H1 (cell line): Measurements from ENCODE around the gene ARHGEF28. TPM values are rescaled to one million over a fixed set of nuclear protein-coding genes. Genes with fewer than 3 reads are reported as not detected.

Experiments used
- CTCF ChIA-PET: fragments of 300-600 bp; sonication (Branson Sonifier 250); formaldehyde crosslinking; loops from one replicate; lab custom pipeline; 2021; ENCODE audit not compliant: partially characterized antibody; lab: Charles Lee
- POLR2A ChIA-PET: fragments of 300-600 bp; sonication (Branson Sonifier 250); formaldehyde crosslinking; loops from one replicate; lab custom pipeline; 2021; ENCODE audit warnings: inconsistent platforms; ENCODE audit not compliant: partially characterized antibody; lab: Charles Lee
- DNase-seq, 2 experiments: peaks; one replicate each; pipeline versions ENCODE4 v3.0.0 to v3.0.0-alpha.2; 2010 to 2022; ENCODE audit warnings: low spot score in 2 of 2, low read depth in 1 of 2, mixed read lengths in 1 of 2
- FAIRE-seq: peaks from 2 replicates; lab custom pipeline; 2011; peaks lifted over from hg19 to GRCh38; lab: Jason Lieb, UNC
- H2AFZ ChIP-seq: 2 replicates; pipeline ENCODE4 v1.8.1; 2012; ENCODE audit warnings: low read length, inconsistent platforms
- H2AK5ac ChIP-seq: 2 replicates; pipeline ENCODE4 v1.6.1; 2013; ENCODE audit warnings: low read depth, low read length
- H2BK120ac ChIP-seq: replicated peaks from 2 replicates; pipeline ENCODE3; 2013; ENCODE audit warnings: low read depth, low read length, inconsistent platforms
- H2BK12ac ChIP-seq: 2 replicates; pipeline ENCODE4 v1.6.1; 2013; ENCODE audit warnings: low read depth, low read length
- H2BK15ac ChIP-seq: 2 replicates; pipeline ENCODE4 v1.6.1; 2013; ENCODE audit warnings: low read length
- H2BK20ac ChIP-seq: 2 replicates; pipeline ENCODE4 v1.6.1; 2013; ENCODE audit warnings: low read length
- H2BK5ac ChIP-seq: 2 replicates; pipeline ENCODE4 v1.6.1; 2013; ENCODE audit warnings: low read depth, low read length
- H3K14ac ChIP-seq: 2 replicates; pipeline ENCODE4 v1.6.1; 2013; ENCODE audit warnings: inconsistent platforms; ENCODE audit not compliant: insufficient read length
- H3K18ac ChIP-seq: 2 replicates; pipeline ENCODE4 v1.6.1; 2013; ENCODE audit warnings: low read length; ENCODE audit errors: extremely low read depth
- H3K23ac ChIP-seq: 2 replicates; pipeline ENCODE4 v1.6.1; 2013; ENCODE audit warnings: inconsistent platforms; ENCODE audit not compliant: insufficient read length
- H3K23me2 ChIP-seq: 2 replicates; pipeline ENCODE4 v1.6.1; 2013; ENCODE audit warnings: low read depth, low read length
- H3K27ac ChIP-seq: 2 replicates; pipeline ENCODE4 v1.6.1; 2011; ENCODE audit warnings: low read depth, low read length, inconsistent platforms
- H3K27me3 ChIP-seq, 4 experiments: replicated peaks in 1 of 4; 1 replicate in 1 of 4; 2 replicates in 3 of 4; pipeline versions ENCODE4 v1.6.1 to v1.8.1; 2011 to 2013; ENCODE audit warnings: low read length in 3 of 4, mild to moderate bottlenecking in 3 of 4, inconsistent platforms in 2 of 4, mixed read lengths in 2 of 4, moderate library complexity in 1 of 4; ENCODE audit not compliant: control insufficient read depth in 3 of 4, insufficient read depth in 3 of 4; ENCODE audit errors: extremely low read depth in 1 of 4
- H3K36me3 ChIP-seq, 4 experiments: 2 replicates each; pipeline versions ENCODE4 v1.6.1 to v1.8.1; 2011 to 2013; ENCODE audit warnings: mild to moderate bottlenecking in 4 of 4, low read length in 3 of 4, moderate library complexity in 2 of 4, control low read depth in 1 of 4, inconsistent platforms in 1 of 4; ENCODE audit not compliant: insufficient read depth in 4 of 4, control insufficient read depth in 2 of 4
- H3K4ac ChIP-seq: replicated peaks from 2 replicates; pipeline ENCODE3; 2013; ENCODE audit warnings: low read length, low read depth, mixed read lengths, inconsistent platforms; ENCODE audit not compliant: insufficient read length
- H3K4me1 ChIP-seq, 4 experiments: replicated peaks in 1 of 4; 1 replicate in 1 of 4; 2 replicates in 3 of 4; pipeline versions ENCODE4 v1.6.1 to v1.8.1; 2011 to 2013; ENCODE audit warnings: low read length in 3 of 4, inconsistent platforms in 2 of 4, mixed read lengths in 1 of 4; ENCODE audit not compliant: insufficient read depth in 4 of 4, control insufficient read depth in 3 of 4
- H3K4me2 ChIP-seq, 2 experiments: 2 replicates each; pipeline versions ENCODE4 v1.6.1 to v1.8.1; 2011 to 2013; ENCODE audit warnings: low read depth in 2 of 2, low read length in 2 of 2, control low read depth in 1 of 2, inconsistent platforms in 1 of 2, mild to moderate bottlenecking in 1 of 2; ENCODE audit not compliant: insufficient read depth in 1 of 2
- H3K4me3 ChIP-seq, 4 experiments: fragments of 200-600, 300-600 bp in 1 of 4; sonication (generic), shearing (Covaris generic), sonication (Bioruptor Twin) in 1 of 4; 2 replicates each; pipeline versions ENCODE4 v1.5.1 to v1.8.1; 2011 to 2016; ENCODE audit warnings: low read length in 4 of 4, low read depth in 3 of 4, control low read depth in 2 of 4, inconsistent platforms in 2 of 4, mild to moderate bottlenecking in 2 of 4, mixed read lengths in 1 of 4, moderate library complexity in 1 of 4; ENCODE audit not compliant: insufficient read depth in 2 of 4; ENCODE audit errors: extremely low read depth in 1 of 4
- H3K56ac ChIP-seq: replicated peaks from 2 replicates; pipeline ENCODE3; 2013; ENCODE audit warnings: low read depth, mild to moderate bottlenecking, mixed read lengths, low read length, inconsistent platforms; ENCODE audit not compliant: insufficient read length
- H3K79me1 ChIP-seq: 2 replicates; pipeline ENCODE4 v1.6.1; 2013; ENCODE audit warnings: low read depth, low read length, control low read depth
- H3K79me2 ChIP-seq, 2 experiments: 2 replicates each; pipeline versions ENCODE4 v1.6.1 to v1.8.1; 2012 to 2013; ENCODE audit warnings: low read length in 2 of 2, mild to moderate bottlenecking in 2 of 2, inconsistent platforms in 1 of 2; ENCODE audit not compliant: insufficient read depth in 2 of 2, control insufficient read depth in 1 of 2
- H3K9ac ChIP-seq, 4 experiments: replicated peaks in 1 of 4; 1 replicate in 1 of 4; 2 replicates in 3 of 4; pipeline versions ENCODE4 v1.6.1 to v1.8.1; 2011 to 2013; ENCODE audit warnings: low read depth in 3 of 4, low read length in 3 of 4, control low read depth in 2 of 4, mild to moderate bottlenecking in 2 of 4, moderate library complexity in 2 of 4, inconsistent platforms in 1 of 4; ENCODE audit errors: extremely low read depth in 1 of 4
- H3K9me3 ChIP-seq, 2 experiments: 2 replicates each; pipeline versions ENCODE4 v1.6.1 to v1.8.1; 2012 to 2013; ENCODE audit warnings: mild to moderate bottlenecking in 2 of 2, moderate library complexity in 2 of 2, control low read depth in 1 of 2, inconsistent platforms in 1 of 2, low read depth in 1 of 2, low read length in 1 of 2, mixed read lengths in 1 of 2; ENCODE audit not compliant: insufficient read depth in 2 of 2
- H4K20me1 ChIP-seq, 2 experiments: replicated peaks in 1 of 2; 2 replicates each; pipeline versions ENCODE3 to v1.8.1; 2011 to 2013; ENCODE audit warnings: inconsistent platforms in 2 of 2, low read length in 2 of 2, mild to moderate bottlenecking in 1 of 2; ENCODE audit not compliant: insufficient read depth in 2 of 2, control insufficient read depth in 1 of 2
- H4K5ac ChIP-seq: 2 replicates; pipeline ENCODE4 v1.6.1; 2013; ENCODE audit warnings: low read length, low read depth, mixed read lengths, inconsistent platforms; ENCODE audit not compliant: insufficient read length
- H4K8ac ChIP-seq: 2 replicates; pipeline ENCODE4 v1.8.0; 2013; ENCODE audit warnings: mild to moderate bottlenecking, moderate library complexity, low read length, inconsistent platforms; ENCODE audit not compliant: insufficient read depth; ENCODE audit errors: extremely low read depth
- H4K91ac ChIP-seq: replicated peaks from 2 replicates; pipeline ENCODE3; 2013; ENCODE audit warnings: low read length, mixed read lengths, inconsistent platforms; ENCODE audit not compliant: insufficient read length
- BACH1 ChIP-seq: IDR thresholded peaks from 2 replicates; pipeline ENCODE4 v1.6.1; 2012; ENCODE audit warnings: low read length, improper control_type of control experiment
- BCL11A ChIP-seq, 2 experiments: IDR thresholded peaks; one replicate each; pipeline ENCODE4 v1.6.1; 2011; ENCODE audit warnings: low read depth in 2 of 2, low read length in 2 of 2, mild to moderate bottlenecking in 2 of 2
- CREB1 ChIP-seq: IDR thresholded peaks from 2 replicates; pipeline ENCODE4 v1.6.1; 2012; ENCODE audit warnings: inconsistent platforms
- FOSL1 ChIP-seq: IDR thresholded peaks from 2 replicates; pipeline ENCODE4 v1.6.1; 2011; ENCODE audit warnings: mild to moderate bottlenecking, low read depth, low read length, moderate library complexity; ENCODE audit not compliant: insufficient read depth
- JUN ChIP-seq: IDR thresholded peaks from 2 replicates; pipeline ENCODE4 v1.6.1; 2011; ENCODE audit warnings: low read depth, mild to moderate bottlenecking, improper control_type of control experiment, low read length
- JUND ChIP-seq: IDR thresholded peaks from 2 replicates; pipeline ENCODE4 v1.6.1; 2011; ENCODE audit warnings: mild to moderate bottlenecking, improper control_type of control experiment, low read length
- KDM5A ChIP-seq: fragments of 200-600 bp; IDR thresholded peaks from 2 replicates; pipeline ENCODE4 v1.7.1; 2012; ENCODE audit warnings: mild to moderate bottlenecking, low read length, inconsistent platforms, mixed read lengths
- PHF8 ChIP-seq: fragments of 200-600 bp; sonication (generic); conservative IDR thresholded peaks from 2 replicates; pipeline ENCODE4 v1.7.1; 2012; ENCODE audit warnings: low read depth, mild to moderate bottlenecking, inconsistent platforms, low read length, moderate library complexity
- POU5F1 ChIP-seq: IDR thresholded peaks from 2 replicates; pipeline ENCODE4 v1.6.1; 2011; ENCODE audit warnings: low read depth, mild to moderate bottlenecking, low read length, moderate library complexity
- SIX5 ChIP-seq: IDR thresholded peaks from 2 replicates; pipeline ENCODE4 v1.6.1; 2011; ENCODE audit warnings: mild to moderate bottlenecking, low read depth, low read length
- SP4 ChIP-seq: IDR thresholded peaks from 2 replicates; pipeline ENCODE4 v1.6.1; 2012; ENCODE audit warnings: low read length, inconsistent platforms
- TBP ChIP-seq: IDR thresholded peaks from 2 replicates; pipeline ENCODE4 v1.6.1; 2011; ENCODE audit warnings: low read depth, low read length, improper control_type of control experiment
- WGBS, 2 experiments: shearing (Covaris generic) in 1 of 2; methylation state at CpG; one replicate each; pipeline versions ENCODE4 v1.1.6 to v1.1.7; 2013 to 2015; ENCODE audit warnings: low lambda C conversion rate in 2 of 2, mixed read lengths in 2 of 2, inconsistent platforms in 1 of 2, low coverage in 1 of 2, missing lambda C conversion rate in 1 of 2; ENCODE audit not compliant: insufficient replicate concordance in 2 of 2, insufficient coverage in 1 of 2, insufficient read length in 1 of 2; ENCODE audit errors: extremely low coverage in 1 of 2, missing lambda C conversion rate in 1 of 2; 5-methylcytosine and 5-hydroxymethylcytosine counted together
- polyA plus RNA-seq, 7 experiments: library from polyadenylated mRNA; depleted of rRNA in 3 of 7; stranded (reverse) in 5 of 7; unstranded in 2 of 7; fragments of >200 nt in 5 of 7; fragments of 200-250 nt in 2 of 7; gene quantifications; 1 replicate in 5 of 7; 2 replicates in 1 of 7; 4 replicates in 1 of 7; pipeline versions ENCODE4 v1.2.1 to v1.2.3, GENCODE V29; 2011 to 2013; ENCODE audit warnings: missing spikeins in 2 of 7, mixed read lengths in 2 of 7
- total RNA-seq: library from RNA; stranded (reverse); fragmentation: NEBNext Ultra II Directional; extraction: Animal tissue kit (Norgen Biotek cat#: 25700); gene quantifications from 2 replicates; pipeline ENCODE4 v1.2.1, GENCODE V29; 2021

Gene ARHGEF28
- total and polyA plus RNA-seq, 2 of the 8 experiments (the other 6 are each of a cell fraction or from before 2014, with no cell fraction given): 0.33 to 1.0 TPM

- H2BK12ac ChIP-seq: no peak overlapping the region
- DNase-seq: no peak
- no peaks in the 10 kb centered on the region; the same call in 1 of the 2 replicates for H3K23me2 ChIP-seq
- H3K14ac ChIP-seq: no peak overlapping the region
- WGBS, 2 experiments: 93% methylated on average over 3 of the region's 3 CpGs; no CpG with 5 or more reads in 1 of the 2 experiments
- H3K79me1 ChIP-seq: no peaks in the 10 kb centered on the region
- TF ChIP-seq BCL11A (IDR thresholded peaks at IDR 0.05; ENCODE audit: low read depth in 2 of 2, low read length in 2 of 2) (no peak), PHF8 (no peak), SIX5 (no peak), CREB1 (no peak), POU5F1 (no peak), JUND (no peak), FOSL1 (no peak), BACH1 (no peak), TBP (no peak), KDM5A (no peak), SP4 (no peak), JUN (no peak)
- H2AFZ ChIP-seq: no peak overlapping the region
- H4K91ac ChIP-seq: no peak overlapping the region
- H3K9ac ChIP-seq: no peak overlapping the region
- H3K27me3 ChIP-seq: no peaks in the 10 kb centered on the region
- no peak overlapping the region for H4K8ac ChIP-seq
- no peak overlapping the region for H3K27ac ChIP-seq
- H3K18ac ChIP-seq: no peak overlapping the region
- no peaks in the 10 kb centered on the region for H3K4me1 ChIP-seq
- H3K4ac ChIP-seq: no peak overlapping the region
- ChIA-PET POLR2A (no interaction called here), CTCF (interaction anchor here (0.5 to 1.4 kb wide), 2 partner anchors 10 to 24 kb away, joined by 3 read pairs; no protein-coding TSS in a partner anchor)
- no peak overlapping the region for H2BK5ac ChIP-seq
- no peak overlapping the region for H3K4me3 ChIP-seq
- H3K56ac ChIP-seq: no peak overlapping the region
- H3K4me2 ChIP-seq: no peak overlapping the region
- H4K20me1 ChIP-seq: no peaks in the 10 kb centered on the region
- no peak overlapping the region for H2BK15ac ChIP-seq
- H3K79me2 ChIP-seq: no peaks in the 10 kb centered on the region
- H2AK5ac ChIP-seq: no peak overlapping the region
- no peak overlapping the region for H2BK120ac ChIP-seq
- no peak overlapping the region for H3K23ac ChIP-seq
- H4K5ac ChIP-seq: no peak overlapping the region
- no peak overlapping the region for H2BK20ac ChIP-seq
- FAIRE-seq: no peak
- H3K9me3 ChIP-seq: no peaks in the 10 kb centered on the region
- no peaks in the 10 kb centered on the region for H3K36me3 ChIP-seq
Observed at GRCh38 chr5:73716284-73716808, 90.3 kb downstream of the ARHGEF28 start.
